K562 (cell line): Measurements from ENCODE around the gene ENG. TPM values are rescaled to one million over a fixed set of nuclear protein-coding genes. Genes with fewer than 3 reads are reported as not detected.

Experiments
- ATAC-seq: fragments of 200-7000 bp; cut with Tn5 transposase; 3 replicates; pipeline ENCODE4 v1.9.1; 2020; ENCODE audit warnings: moderate library complexity
- BruUV-seq: library from RNA; stranded (reverse); fragments of 400-500 nt; replicated peaks from 2 replicates; lab custom pipeline; 2021; lab: Mats Ljungman, UMichigan
- CTCF ChIA-PET: fragments of 300-600 bp; formaldehyde crosslinking; extraction: SDS; loops from one replicate; lab custom pipeline; 2021; ENCODE audit warnings: low intra/inter-chr PET ratio; lab: Yijun Ruan, JAX
- POLR2A ChIA-PET: fragments of 300-600, 350-650 bp; sonication (Branson Sonifier 250); formaldehyde crosslinking; extraction: SDS; loops from one replicate; lab custom pipeline; 2021; ENCODE audit warnings: antibody characterized with exemption, inconsistent platforms; lab: Yijun Ruan, JAX
- DNase-seq, 4 experiments: peaks; one replicate each; pipeline versions ENCODE4 v3.0.0 to v3.0.0-alpha.2; 2011 to 2018; ENCODE audit warnings: low spot score in 3 of 4, mixed read lengths in 3 of 4; ENCODE audit errors: extremely low read depth in 1 of 4
- FAIRE-seq: peaks from 2 replicates; lab custom pipeline; 2011; peaks lifted over from hg19 to GRCh38; lab: Jason Lieb, UNC
- H2AFZ ChIP-seq: 2 replicates; pipeline ENCODE4 v1.6.0; 2011; ENCODE audit warnings: low read depth, low read length, control low read depth, inconsistent platforms
- H3K27ac ChIP-seq: fragments of 200-600 bp; 3 replicates; pipeline ENCODE4 v1.8.0; 2011; ENCODE audit warnings: low read depth, mild to moderate bottlenecking, control low read depth, inconsistent platforms, low read length, moderate library complexity, mixed read lengths; ENCODE audit errors: extremely low read depth
- H3K27me3 ChIP-seq, 2 experiments: fragments of 300-600 bp in 1 of 2; 2 replicates in 1 of 2; 3 replicates in 1 of 2; pipeline versions ENCODE4 v1.6.0 to v1.8.0; 2011; ENCODE audit warnings: inconsistent platforms in 2 of 2, low read length in 2 of 2, mild to moderate bottlenecking in 1 of 2, mixed read lengths in 1 of 2, moderate library complexity in 1 of 2; ENCODE audit not compliant: control insufficient read depth in 2 of 2, insufficient read depth in 2 of 2
- H3K36me3 ChIP-seq: fragments of 300-600 bp; 3 replicates; pipeline ENCODE4 v1.8.0; 2011; ENCODE audit warnings: mild to moderate bottlenecking, low read length, inconsistent platforms; ENCODE audit not compliant: control insufficient read depth, insufficient read depth
- H3K4me1 ChIP-seq, 2 experiments: fragments of 200-600 bp in 1 of 2; replicated peaks in 1 of 2; 2 replicates in 1 of 2; 3 replicates in 1 of 2; pipeline versions ENCODE4 v1.5.1 to v1.8.0; 2011; ENCODE audit warnings: inconsistent platforms in 2 of 2, low read length in 2 of 2, mild to moderate bottlenecking in 1 of 2, mixed read lengths in 1 of 2, moderate library complexity in 1 of 2; ENCODE audit not compliant: control insufficient read depth in 2 of 2, insufficient read depth in 2 of 2
- H3K4me2 ChIP-seq: 2 replicates; pipeline ENCODE4 v1.6.1; 2011; ENCODE audit warnings: low read length, control low read depth, inconsistent platforms, mixed read lengths; ENCODE audit not compliant: insufficient read depth
- H3K4me3 ChIP-seq: fragments of 200-600 bp; sonication (generic), shearing (Covaris generic); 2 replicates; pipeline ENCODE4 v1.5.1; 2016; ENCODE audit warnings: control low read depth, inconsistent platforms
- H3K79me2 ChIP-seq: fragments of 200-600 bp; 3 replicates; pipeline ENCODE4 v1.8.0; 2011; ENCODE audit warnings: low read length, inconsistent platforms; ENCODE audit not compliant: control insufficient read depth, insufficient read depth
- H3K9ac ChIP-seq, 2 experiments: 2 replicates each; pipeline versions ENCODE4 v1.6.0 to v1.6.1; 2011; ENCODE audit warnings: low read depth in 2 of 2, low read length in 2 of 2, control low read depth in 1 of 2, inconsistent platforms in 1 of 2, mild to moderate bottlenecking in 1 of 2, mixed read lengths in 1 of 2; ENCODE audit not compliant: insufficient read depth in 1 of 2
- H3K9me1 ChIP-seq: one replicate; pipeline ENCODE4 v1.6.0; 2011; ENCODE audit warnings: inconsistent platforms, mild to moderate bottlenecking, low read length, moderate library complexity; ENCODE audit not compliant: control insufficient read depth, insufficient read depth
- H3K9me3 ChIP-seq: replicated peaks from 2 replicates; pipeline ENCODE4 v1.5.1; 2011; ENCODE audit warnings: low read depth, low read length, inconsistent platforms; ENCODE audit not compliant: control insufficient read depth, insufficient read depth
- H4K20me1 ChIP-seq: replicated peaks from 2 replicates; pipeline ENCODE4 v1.6.1; 2011; ENCODE audit warnings: low read length, inconsistent platforms, mixed read lengths; ENCODE audit not compliant: control insufficient read depth, insufficient read depth
- ELK1 ChIP-seq: sonication (generic); formaldehyde crosslinking; IDR thresholded peaks from 2 replicates; pipeline ENCODE4 v1.8.1; 2022; ENCODE audit warnings: missing genetic modification reagents
- FOXP4 ChIP-seq: sonication (generic); formaldehyde crosslinking; IDR thresholded peaks from 2 replicates; pipeline ENCODE4 v1.8.0; 2022; ENCODE audit warnings: mild to moderate bottlenecking, missing genetic modification reagents, borderline replicate concordance
- GTF2A2 ChIP-seq: IDR thresholded peaks from 2 replicates; pipeline ENCODE4 v1.6.1; 2016; ENCODE audit warnings: mild to moderate bottlenecking, missing genetic modification characterization, missing compliant biosample characterization
- MXD1 ChIP-seq: fragments of 250-450 bp; sonication (Bioruptor Pico); IDR thresholded peaks from 2 replicates; pipeline ENCODE4 v1.8.0; 2021; ENCODE audit warnings: borderline replicate concordance, mild to moderate bottlenecking, moderate library complexity; ENCODE audit not compliant: poor library complexity, severe bottlenecking
- NFATC3 ChIP-seq: fragments of 450-650 bp; IDR thresholded peaks from 2 replicates; pipeline ENCODE4 v1.6.1; 2017; ENCODE audit warnings: mild to moderate bottlenecking
- TAF7 ChIP-seq: fragments of 450-650 bp; IDR thresholded peaks from 2 replicates; pipeline ENCODE4 v1.6.1; 2016; ENCODE audit warnings: missing genetic modification characterization, missing compliant biosample characterization
- THAP12 ChIP-seq: fragments of 250-450 bp; sonication (Bioruptor Pico); IDR thresholded peaks from 2 replicates; pipeline ENCODE4 v1.9.0; 2021; ENCODE audit warnings: mild to moderate bottlenecking, inconsistent platforms
- ZBTB12 ChIP-seq: fragments of 250-450 bp; sonication (Bioruptor Pico); IDR thresholded peaks from 2 replicates; pipeline ENCODE4 v1.4.0; 2020
- ZBTB9 ChIP-seq: fragments of 450-650 bp; formaldehyde crosslinking; IDR thresholded peaks from 2 replicates; pipeline ENCODE4 v1.4.0; 2020; ENCODE audit warnings: mild to moderate bottlenecking, moderate library complexity
- WGBS: fragments of 100-300 bp; shearing (Covaris generic); methylation state at CpG from one replicate; pipeline ENCODE4 v1.1.6; 2016; ENCODE audit warnings: low coverage, mixed read lengths; ENCODE audit not compliant: insufficient coverage; ENCODE audit errors: missing lambda C conversion rate; 5-methylcytosine and 5-hydroxymethylcytosine counted together
- in situ Hi-C: fragments of 300-500 bp; cut with MboI; formaldehyde crosslinking; loops from 4 replicates; pipeline ENCODE4 v1.15.0; 2018; ENCODE audit warnings: inconsistent platforms, mixed read lengths
- intact Hi-C: fragments of 100-400 bp; cut with micrococcal nuclease; formaldehyde crosslinking; loops from 2 replicates; pipeline ENCODE4 v1.14.2; 2022
- polyA plus RNA-seq, 8 experiments: library from polyadenylated mRNA; depleted of rRNA in 4 of 8; stranded (reverse) in 5 of 8; unstranded in 3 of 8; fragments of >200 nt; fragmentation: Nextera tagmentation in 2 of 8; fragmentation: Illumina TruSeq in 1 of 8; extraction: Ambion mirVana in 2 of 8; extraction: Trizol in 1 of 8; gene quantifications; 2 replicates each; pipeline versions ENCODE4 v1.2.1 to v1.2.3, GENCODE V29; 2011 to 2014; ENCODE audit warnings: inconsistent platforms in 1 of 8, missing spikeins in 1 of 8
- total RNA-seq, 7 experiments: library from RNA; depleted of rRNA in 6 of 7; stranded (reverse); fragments of >200 nt in 6 of 7; fragmentation: Illumina TruSeq in 2 of 7; extraction: Trizol in 2 of 7; gene quantifications; 2 replicates each; pipeline versions ENCODE4 v1.2.1 to v1.2.3, GENCODE V29; 2011 to 2021; ENCODE audit warnings: low replicate concordance in 1 of 7

ENG gene
- total and polyA plus RNA-seq, 9 of the 15 experiments (the other 6 are each of a cell fraction or from before 2014, with no cell fraction given): 0.04 to 0.40 (median 0.14) TPM; not detected in 1

GRCh38 chr9:127862075-127863011 lies 7.9 kb upstream of the ENG start:
- peak overlapping the region; percentile 69 to 90 for H3K9ac ChIP-seq
- H3K9me3 ChIP-seq: no peaks in the 10 kb centered on the region
- H3K4me2 ChIP-seq: peak overlapping the region; percentile 72
- H4K20me1 ChIP-seq: no peaks in the 10 kb centered on the region
- WGBS: 2% methylated on average over 27 of the region's 29 CpGs
- no peaks in the 10 kb centered on the region for H3K79me2 ChIP-seq
- peaks cover 5% of the 10 kb centered on the region; the same call in 1 of the 3 replicates for H3K36me3 ChIP-seq
- ChIA-PET POLR2A (interaction anchor here (0.6 to 3.1 kb wide), 13 partner anchors 9 to 127 kb away, joined by 3 to 16 read pairs (median 4); partner anchors contain the start of gene TOR2A), CTCF (interaction anchor here (1.0 kb wide), 1 partner anchor 59 kb away, joined by 3 read pairs; no protein-coding TSS in a partner anchor)
- H3K27ac ChIP-seq: peak overlapping the region; percentile 91
- DNase-seq (peak; percentile 89 to 93 (median 91)), FAIRE-seq (peak; percentile 97), ATAC-seq (peak; percentile 89)
- in situ Hi-C loops: no loop called here
- intact Hi-C loops: loop anchor here (1.0 kb wide), 1 partner anchor 34 kb away; no protein-coding TSS in a partner anchor
- H3K4me1 ChIP-seq: peaks cover 57 to 83% of the 10 kb centered on the region in 2 experiments
- H3K27me3 ChIP-seq: no peaks in the 10 kb centered on the region
- H3K9me1 ChIP-seq: peaks cover 5% of the 10 kb centered on the region
- H3K4me3 ChIP-seq: no peak overlapping the region; the same call in 1 of the 2 replicates
- no TSS peak for BruUV-seq
- H2AFZ ChIP-seq: peak overlapping the region; percentile 87
- TF ChIP-seq MXD1 (CRISPR knock-in tag): peak; percentile 21
- TF ChIP-seq NFATC3: no peak
- 0 out of 2 replicates have a peak, but pooled peaks have one; percentile 21 for TF ChIP-seq ZBTB9 (CRISPR knock-in tag)
- no peak for TF ChIP-seq ELK1 (CRISPR knock-in tag)
- peak; percentile 72; the same call in 1 of the 2 replicates for TF ChIP-seq FOXP4 (CRISPR knock-in tag)
- 0 out of 2 replicates have a peak, but pooled peaks have one; percentile 58 for TF ChIP-seq ZBTB12
- peak; percentile 60; the same call in 1 of the 2 replicates for TF ChIP-seq TAF7
- 0 out of 2 replicates have a peak, but pooled peaks have one; percentile 23 for TF ChIP-seq THAP12
- no peak for TF ChIP-seq GTF2A2 (tag)
